HepG2 (cell line): ENCODE data around the gene RGL3. TPM values are rescaled to one million over a fixed set of nuclear protein-coding genes. Genes with fewer than 3 reads are reported as not detected.

Experiments used
- CBX1 ChIP-seq: IDR thresholded peaks from one replicate; pipeline ENCODE4 v1.6.1; 2016; ENCODE audit warnings: antibody characterized with exemption, low read depth
- DR1 ChIP-seq: sonication (generic); formaldehyde crosslinking; IDR thresholded peaks from 2 replicates; pipeline ENCODE4 v1.8.0; 2021; ENCODE audit warnings: mild to moderate bottlenecking, missing genetic modification reagents, inconsistent platforms
- NFKB2 ChIP-seq: sonication (generic); formaldehyde crosslinking; IDR thresholded peaks from 2 replicates; pipeline ENCODE4 v1.4.0; 2020; ENCODE audit warnings: missing genetic modification reagents, borderline replicate concordance
- NONO ChIP-seq, 2 experiments: fragments of 450-650 bp in 1 of 2; sonication (generic) in 1 of 2; formaldehyde crosslinking in 1 of 2; IDR thresholded peaks in 1 of 2; conservative IDR thresholded peaks in 1 of 2; 2 replicates each; pipeline versions ENCODE4 v1.6.1 to v1.8.0; 2017 to 2022; ENCODE audit warnings: mild to moderate bottlenecking in 1 of 2, missing genetic modification reagents in 1 of 2, moderate library complexity in 1 of 2
- PHF21A ChIP-seq: sonication (generic); formaldehyde crosslinking; IDR thresholded peaks from 2 replicates; pipeline ENCODE4 v1.5.0; 2020; ENCODE audit warnings: mild to moderate bottlenecking, missing genetic modification reagents
- SATB2 ChIP-seq: sonication (generic); formaldehyde crosslinking; IDR thresholded peaks from 2 replicates; pipeline ENCODE4 v1.5.0; 2020; ENCODE audit warnings: missing genetic modification reagents
- SMC3 ChIP-seq: IDR thresholded peaks from 2 replicates; pipeline ENCODE4 v1.6.1; 2011; ENCODE audit warnings: low read length, improper control_type of control experiment
- SP4 ChIP-seq: sonication (generic); formaldehyde crosslinking; IDR thresholded peaks from 2 replicates; pipeline ENCODE4 v1.8.1; 2023; ENCODE audit warnings: mild to moderate bottlenecking, missing genetic modification reagents
- TAF1 ChIP-seq: sonication (generic); formaldehyde crosslinking; IDR thresholded peaks from 2 replicates; pipeline ENCODE4 v1.4.0; 2020; ENCODE audit warnings: missing genetic modification reagents
- ZNF232 ChIP-seq: sonication (generic); formaldehyde crosslinking; IDR thresholded peaks from 2 replicates; pipeline ENCODE4 v1.4.0; 2020; ENCODE audit warnings: missing genetic modification reagents, borderline replicate concordance
- ZNF543 ChIP-seq: sonication (generic); formaldehyde crosslinking; IDR thresholded peaks from 2 replicates; pipeline ENCODE4 v1.4.0; 2020; ENCODE audit warnings: mild to moderate bottlenecking, missing genetic modification reagents
- ZNF777 ChIP-seq: sonication (generic); formaldehyde crosslinking; IDR thresholded peaks from 2 replicates; pipeline ENCODE4 v1.4.0; 2020; ENCODE audit warnings: missing genetic modification reagents
- polyA plus RNA-seq, 8 experiments: library from polyadenylated mRNA; depleted of rRNA in 3 of 8; stranded (reverse) in 7 of 8; unstranded in 1 of 8; fragments of >200 nt; fragmentation: Illumina TruSeq in 4 of 8; extraction: Trizol in 4 of 8; gene quantifications; 2 replicates each; pipeline versions ENCODE4 v1.2.1 to v1.2.3, GENCODE V29; 2011 to 2016; ENCODE audit warnings: low read depth in 4 of 8, missing spikeins in 1 of 8, mixed read lengths in 1 of 8; ENCODE audit not compliant: insufficient read depth in 1 of 8
- total RNA-seq, 5 experiments: library from RNA; depleted of rRNA; stranded (reverse); fragments of >200 nt; fragmentation: Illumina TruSeq; extraction: Trizol; gene quantifications; 2 replicates each; pipeline ENCODE4 v1.2.3, GENCODE V29; 2016; ENCODE audit warnings: low read depth in 1 of 5
- TF ChIP-seq, protein P1 (sequence below): sonication (generic); formaldehyde crosslinking; IDR thresholded peaks from 2 replicates; pipeline ENCODE4 v1.8.1; 2023; ENCODE audit warnings: mild to moderate bottlenecking, missing genetic modification reagents
- TF ChIP-seq, protein P2 (sequence below): sonication (generic); formaldehyde crosslinking; IDR thresholded peaks from 2 replicates; pipeline ENCODE4 v1.4.0; 2020; ENCODE audit warnings: mild to moderate bottlenecking, missing genetic modification reagents
- TF ChIP-seq, protein P3 (sequence below): sonication (generic); formaldehyde crosslinking; IDR thresholded peaks from 2 replicates; pipeline ENCODE4 v1.5.0; 2020; ENCODE audit warnings: missing genetic modification reagents
- TF ChIP-seq, protein P4 (sequence below): sonication (generic); formaldehyde crosslinking; IDR thresholded peaks from 2 replicates; pipeline ENCODE4 v1.4.0; 2020; ENCODE audit warnings: missing genetic modification reagents
- TF ChIP-seq, protein P5 (sequence below): sonication (generic); formaldehyde crosslinking; IDR thresholded peaks from 2 replicates; pipeline ENCODE4 v1.5.1; 2020; ENCODE audit warnings: missing genetic modification reagents, mild to moderate bottlenecking, borderline replicate concordance
- TF ChIP-seq, protein P6 (sequence below): IDR thresholded peaks from 2 replicates; pipeline ENCODE4 v1.6.1; 2016; ENCODE audit warnings: missing compliant biosample characterization, missing genetic modification reagents, borderline replicate concordance
- TF ChIP-seq, protein P7 (sequence below): IDR thresholded peaks from 2 replicates; pipeline ENCODE4 v1.6.1; 2012; ENCODE audit warnings: inconsistent platforms
- TF ChIP-seq, protein P8 (sequence below): sonication (generic); formaldehyde crosslinking; IDR thresholded peaks from 2 replicates; pipeline ENCODE4 v1.4.0; 2020; ENCODE audit warnings: missing genetic modification reagents

RGL3 gene
- total and polyA plus RNA-seq, 2 of the 13 experiments (the other 11 are each of a cell fraction or from before 2014, with no cell fraction given), result 4.2 to 7.6 TPM

DNA sequence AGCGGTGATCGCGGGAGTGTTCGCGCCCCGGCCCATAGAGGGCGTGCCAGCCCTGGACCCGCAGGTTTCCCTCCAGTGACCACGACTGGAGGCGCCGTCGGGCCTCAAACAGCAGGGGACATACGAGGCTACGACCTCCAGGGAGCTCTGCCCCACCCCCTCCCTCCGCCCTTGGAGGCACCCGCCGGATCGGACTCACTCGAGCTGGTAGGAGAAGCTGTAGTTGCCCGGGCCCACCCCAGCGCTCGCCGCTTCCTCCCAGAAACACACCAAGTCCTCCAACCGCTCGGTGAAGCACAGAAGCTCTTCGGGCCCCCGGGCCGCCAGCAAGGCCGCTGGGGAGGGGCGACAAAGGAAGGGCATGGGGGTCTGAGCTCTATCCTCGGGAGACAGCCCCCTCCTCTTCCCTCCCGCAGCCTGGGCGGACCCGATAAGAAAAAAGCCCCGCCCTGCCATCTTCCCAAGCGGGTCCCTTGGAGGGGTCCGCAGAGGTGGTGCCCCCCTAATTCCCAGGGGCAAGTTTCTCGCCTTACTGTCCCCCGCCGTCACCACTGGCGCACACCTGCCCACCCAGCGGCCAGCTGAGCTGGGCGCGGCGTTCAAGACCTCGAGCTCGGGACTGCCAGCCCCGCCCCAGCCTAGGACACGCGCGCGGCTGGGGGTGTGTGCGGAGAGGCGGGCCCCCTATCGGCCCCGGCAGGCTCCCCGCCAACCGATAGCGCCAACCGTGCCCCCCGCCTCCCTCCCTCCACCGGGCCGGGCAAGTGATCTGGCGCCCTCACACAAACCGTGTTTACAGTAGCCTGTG is 36.0 kb downstream of the RGL3 start (continued):
- TF ChIP-seq, protein P1, sequence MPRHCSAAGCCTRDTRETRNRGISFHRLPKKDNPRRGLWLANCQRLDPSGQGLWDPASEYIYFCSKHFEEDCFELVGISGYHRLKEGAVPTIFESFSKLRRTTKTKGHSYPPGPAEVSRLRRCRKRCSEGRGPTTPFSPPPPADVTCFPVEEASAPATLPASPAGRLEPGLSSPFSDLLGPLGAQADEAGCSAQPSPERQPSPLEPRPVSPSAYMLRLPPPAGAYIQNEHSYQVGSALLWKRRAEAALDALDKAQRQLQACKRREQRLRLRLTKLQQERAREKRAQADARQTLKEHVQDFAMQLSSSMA (CRISPR knock-in tag), result 0 out of 2 replicates have a peak, but pooled peaks have one; percentile 58
- peak; percentile 84 for TF ChIP-seq CBX1
- peak; percentile 3; the same call in 1 of the 2 replicates for TF ChIP-seq SMC3
- peak; percentile 90; the same call in 1 of the 2 replicates for TF ChIP-seq NFKB2 (CRISPR knock-in tag)
- no peak for TF ChIP-seq NONO (IDR thresholded peaks at IDR 0.05)
- TF ChIP-seq NONO (CRISPR knock-in tag; conservative IDR thresholded peaks at IDR 0.05), result peak; percentile 52
- TF ChIP-seq, protein P2, sequence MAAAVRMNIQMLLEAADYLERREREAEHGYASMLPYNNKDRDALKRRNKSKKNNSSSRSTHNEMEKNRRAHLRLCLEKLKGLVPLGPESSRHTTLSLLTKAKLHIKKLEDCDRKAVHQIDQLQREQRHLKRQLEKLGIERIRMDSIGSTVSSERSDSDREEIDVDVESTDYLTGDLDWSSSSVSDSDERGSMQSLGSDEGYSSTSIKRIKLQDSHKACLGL (CRISPR knock-in tag), result no peak
- no peak for TF ChIP-seq DR1
- no peak for TF ChIP-seq ZNF232 (CRISPR knock-in tag)
- TF ChIP-seq ZNF543 (CRISPR knock-in tag), result no peak
- TF ChIP-seq, protein P3, sequence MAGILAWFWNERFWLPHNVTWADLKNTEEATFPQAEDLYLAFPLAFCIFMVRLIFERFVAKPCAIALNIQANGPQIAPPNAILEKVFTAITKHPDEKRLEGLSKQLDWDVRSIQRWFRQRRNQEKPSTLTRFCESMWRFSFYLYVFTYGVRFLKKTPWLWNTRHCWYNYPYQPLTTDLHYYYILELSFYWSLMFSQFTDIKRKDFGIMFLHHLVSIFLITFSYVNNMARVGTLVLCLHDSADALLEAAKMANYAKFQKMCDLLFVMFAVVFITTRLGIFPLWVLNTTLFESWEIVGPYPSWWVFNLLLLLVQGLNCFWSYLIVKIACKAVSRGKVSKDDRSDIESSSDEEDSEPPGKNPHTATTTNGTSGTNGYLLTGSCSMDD (CRISPR knock-in tag), result no peak
- TF ChIP-seq, protein P4, sequence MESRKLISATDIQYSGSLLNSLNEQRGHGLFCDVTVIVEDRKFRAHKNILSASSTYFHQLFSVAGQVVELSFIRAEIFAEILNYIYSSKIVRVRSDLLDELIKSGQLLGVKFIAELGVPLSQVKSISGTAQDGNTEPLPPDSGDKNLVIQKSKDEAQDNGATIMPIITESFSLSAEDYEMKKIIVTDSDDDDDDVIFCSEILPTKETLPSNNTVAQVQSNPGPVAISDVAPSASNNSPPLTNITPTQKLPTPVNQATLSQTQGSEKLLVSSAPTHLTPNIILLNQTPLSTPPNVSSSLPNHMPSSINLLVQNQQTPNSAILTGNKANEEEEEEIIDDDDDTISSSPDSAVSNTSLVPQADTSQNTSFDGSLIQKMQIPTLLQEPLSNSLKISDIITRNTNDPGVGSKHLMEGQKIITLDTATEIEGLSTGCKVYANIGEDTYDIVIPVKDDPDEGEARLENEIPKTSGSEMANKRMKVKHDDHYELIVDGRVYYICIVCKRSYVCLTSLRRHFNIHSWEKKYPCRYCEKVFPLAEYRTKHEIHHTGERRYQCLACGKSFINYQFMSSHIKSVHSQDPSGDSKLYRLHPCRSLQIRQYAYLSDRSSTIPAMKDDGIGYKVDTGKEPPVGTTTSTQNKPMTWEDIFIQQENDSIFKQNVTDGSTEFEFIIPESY (CRISPR knock-in tag), result peak; percentile 73
- TF ChIP-seq, protein P5, sequence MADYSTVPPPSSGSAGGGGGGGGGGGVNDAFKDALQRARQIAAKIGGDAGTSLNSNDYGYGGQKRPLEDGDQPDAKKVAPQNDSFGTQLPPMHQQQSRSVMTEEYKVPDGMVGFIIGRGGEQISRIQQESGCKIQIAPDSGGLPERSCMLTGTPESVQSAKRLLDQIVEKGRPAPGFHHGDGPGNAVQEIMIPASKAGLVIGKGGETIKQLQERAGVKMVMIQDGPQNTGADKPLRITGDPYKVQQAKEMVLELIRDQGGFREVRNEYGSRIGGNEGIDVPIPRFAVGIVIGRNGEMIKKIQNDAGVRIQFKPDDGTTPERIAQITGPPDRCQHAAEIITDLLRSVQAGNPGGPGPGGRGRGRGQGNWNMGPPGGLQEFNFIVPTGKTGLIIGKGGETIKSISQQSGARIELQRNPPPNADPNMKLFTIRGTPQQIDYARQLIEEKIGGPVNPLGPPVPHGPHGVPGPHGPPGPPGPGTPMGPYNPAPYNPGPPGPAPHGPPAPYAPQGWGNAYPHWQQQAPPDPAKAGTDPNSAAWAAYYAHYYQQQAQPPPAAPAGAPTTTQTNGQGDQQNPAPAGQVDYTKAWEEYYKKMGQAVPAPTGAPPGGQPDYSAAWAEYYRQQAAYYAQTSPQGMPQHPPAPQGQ (CRISPR knock-in tag), result no peak
- TF ChIP-seq ZNF777 (CRISPR knock-in tag), result peak; percentile 99
- peak; percentile 10; the same call in 1 of the 2 replicates for TF ChIP-seq SP4
- TF ChIP-seq, protein P6, sequence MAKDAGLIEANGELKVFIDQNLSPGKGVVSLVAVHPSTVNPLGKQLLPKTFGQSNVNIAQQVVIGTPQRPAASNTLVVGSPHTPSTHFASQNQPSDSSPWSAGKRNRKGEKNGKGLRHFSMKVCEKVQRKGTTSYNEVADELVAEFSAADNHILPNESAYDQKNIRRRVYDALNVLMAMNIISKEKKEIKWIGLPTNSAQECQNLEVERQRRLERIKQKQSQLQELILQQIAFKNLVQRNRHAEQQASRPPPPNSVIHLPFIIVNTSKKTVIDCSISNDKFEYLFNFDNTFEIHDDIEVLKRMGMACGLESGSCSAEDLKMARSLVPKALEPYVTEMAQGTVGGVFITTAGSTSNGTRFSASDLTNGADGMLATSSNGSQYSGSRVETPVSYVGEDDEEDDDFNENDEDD (CRISPR knock-in tag), result peak; percentile 91
- TF ChIP-seq TAF1 (CRISPR knock-in tag), result no peak
- TF ChIP-seq, protein P7, sequence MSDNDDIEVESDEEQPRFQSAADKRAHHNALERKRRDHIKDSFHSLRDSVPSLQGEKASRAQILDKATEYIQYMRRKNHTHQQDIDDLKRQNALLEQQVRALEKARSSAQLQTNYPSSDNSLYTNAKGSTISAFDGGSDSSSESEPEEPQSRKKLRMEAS, result peak; percentile 74
- TF ChIP-seq SATB2, result no peak
- no peak for TF ChIP-seq PHF21A (CRISPR knock-in tag)
- TF ChIP-seq, protein P8, sequence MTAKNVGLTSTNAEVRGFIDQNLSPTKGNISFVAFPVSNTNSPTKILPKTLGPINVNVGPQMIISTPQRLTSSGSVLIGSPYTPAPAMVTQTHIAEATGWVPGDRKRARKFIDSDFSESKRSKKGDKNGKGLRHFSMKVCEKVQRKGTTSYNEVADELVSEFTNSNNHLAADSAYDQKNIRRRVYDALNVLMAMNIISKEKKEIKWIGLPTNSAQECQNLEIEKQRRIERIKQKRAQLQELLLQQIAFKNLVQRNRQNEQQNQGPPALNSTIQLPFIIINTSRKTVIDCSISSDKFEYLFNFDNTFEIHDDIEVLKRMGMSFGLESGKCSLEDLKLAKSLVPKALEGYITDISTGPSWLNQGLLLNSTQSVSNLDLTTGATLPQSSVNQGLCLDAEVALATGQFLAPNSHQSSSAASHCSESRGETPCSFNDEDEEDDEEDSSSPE (CRISPR knock-in tag), result peak; percentile 63
